ENCODE data around the gene HDAC9.

Gene HDAC9

GRCh38 chr7:18495412-18496340 lies at the start of gene HDAC9:
Gene HDAC9, plus strand, starts transcription at chr7:18495749. Its CDS starts 554 bp downstream, at chr7:18496303.
- no peak for DNase-seq

GRCh38 chr7:18445916-18446520 lies 49.5 kb upstream of the HDAC9 start:
- no peak for DNase-seq

- DNase-seq = no peak
Measured at GRCh38 chr7:18450019-18450418, 45.5 kb upstream of the HDAC9 start.

- DNase-seq = no peak
Measured at GRCh38 chr7:18455606-18456005, 39.9 kb upstream of the HDAC9 start.

GRCh38 chr7:18457832-18458231 lies 37.7 kb upstream of the HDAC9 start:
- no peak for DNase-seq

- no peak for DNase-seq
Measured at GRCh38 chr7:18458830-18459229, 36.7 kb upstream of the HDAC9 start.

GRCh38 chr7:18459484-18460245 lies 35.9 kb upstream of the HDAC9 start:
- DNase-seq = no peak

DNA sequence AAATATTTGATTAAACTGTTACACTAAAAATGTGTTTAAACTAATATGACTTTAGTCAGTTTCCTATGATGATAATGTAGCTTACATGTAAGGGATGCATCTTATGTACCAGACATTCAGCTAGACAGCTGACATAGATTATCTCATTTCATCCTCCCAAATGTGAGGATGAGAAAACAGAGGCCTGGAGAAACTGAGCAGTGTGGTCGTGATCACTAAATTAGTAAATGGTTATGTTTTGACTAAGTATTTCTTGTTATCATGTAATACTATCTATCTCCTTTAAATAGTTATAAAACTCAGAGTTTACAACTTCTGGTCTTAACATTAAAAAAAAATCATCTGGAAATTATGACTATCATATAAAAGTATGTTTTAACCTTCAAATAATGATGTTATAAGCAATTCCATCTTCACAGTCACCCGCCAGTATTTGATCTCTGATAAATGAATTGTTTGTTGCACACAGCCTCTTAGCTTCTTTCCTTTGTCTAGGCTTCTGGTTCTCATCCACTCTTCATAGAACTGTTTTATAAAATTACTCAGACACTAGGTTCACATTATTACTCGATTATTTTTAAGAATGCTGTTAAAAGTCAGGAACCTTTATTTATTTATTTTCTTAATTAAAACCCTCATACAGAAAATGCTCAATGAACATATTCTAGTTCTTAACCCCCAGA lies 33.6 kb upstream of the HDAC9 start:
- no peak for DNase-seq

DNA sequence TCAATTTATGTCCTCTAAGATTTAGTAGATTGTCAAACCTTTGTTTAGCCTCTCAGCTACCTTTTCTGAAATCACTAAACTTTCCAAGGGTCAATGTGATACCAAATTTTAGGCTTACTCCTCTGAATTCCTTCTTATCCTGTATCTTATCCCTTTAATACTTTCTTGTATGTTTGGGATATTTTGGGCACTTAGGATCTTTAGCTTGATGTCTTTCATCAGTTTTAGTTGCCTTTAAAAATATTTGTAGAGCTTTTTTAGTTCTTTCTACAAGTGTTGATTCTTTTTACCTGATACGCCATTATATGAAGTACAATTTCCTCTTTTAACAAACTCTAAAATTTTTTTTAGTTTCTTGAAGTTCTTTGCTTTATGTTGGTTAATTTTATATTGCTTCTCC lies 30.7 kb upstream of the HDAC9 start:
- no peak for DNase-seq

GRCh38 chr7:18467011-18467410 lies 28.5 kb upstream of the HDAC9 start:
- no peak for DNase-seq

GRCh38 chr7:18468795-18469194 lies 26.8 kb upstream of the HDAC9 start:
- DNase-seq = no peak

DNA sequence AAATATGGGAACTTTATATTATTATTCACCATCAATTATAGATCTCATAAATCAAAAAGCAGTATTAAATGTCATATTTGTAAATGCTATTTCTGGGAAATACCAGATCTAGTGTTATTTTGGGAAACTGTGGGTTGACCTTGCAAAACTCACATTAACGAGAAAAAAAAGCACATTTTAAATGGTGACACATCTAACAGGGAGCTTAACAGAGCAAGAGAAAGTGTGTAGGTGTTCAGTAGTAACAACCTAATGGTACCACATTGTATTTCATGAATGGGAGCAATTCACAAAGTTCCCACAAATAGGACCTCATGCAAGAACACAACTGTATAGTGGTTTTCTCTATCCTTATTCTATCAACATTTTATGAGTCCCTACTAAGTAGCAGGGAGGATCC lies 26.2 kb upstream of the HDAC9 start:
- DNase-seq = no peak

GRCh38 chr7:18471476-18472160 lies 23.9 kb upstream of the HDAC9 start:
- DNase-seq = no peak

DNA sequence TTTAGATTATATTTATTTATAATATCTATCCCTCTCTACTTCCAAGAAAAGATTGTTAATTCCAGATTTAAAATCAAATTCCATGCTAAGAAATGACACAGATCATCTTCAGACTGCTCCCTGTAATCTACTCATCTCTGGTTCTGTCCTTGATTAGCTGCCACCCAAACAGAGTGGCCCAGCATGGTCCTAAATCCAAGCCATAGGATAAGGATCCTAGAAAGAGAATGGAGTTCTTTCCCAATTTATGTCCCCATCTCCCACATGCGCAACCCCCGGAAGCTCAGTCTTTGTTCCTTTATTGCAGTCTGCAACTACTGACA lies 23.4 kb upstream of the HDAC9 start:
- no peak for DNase-seq

DNA sequence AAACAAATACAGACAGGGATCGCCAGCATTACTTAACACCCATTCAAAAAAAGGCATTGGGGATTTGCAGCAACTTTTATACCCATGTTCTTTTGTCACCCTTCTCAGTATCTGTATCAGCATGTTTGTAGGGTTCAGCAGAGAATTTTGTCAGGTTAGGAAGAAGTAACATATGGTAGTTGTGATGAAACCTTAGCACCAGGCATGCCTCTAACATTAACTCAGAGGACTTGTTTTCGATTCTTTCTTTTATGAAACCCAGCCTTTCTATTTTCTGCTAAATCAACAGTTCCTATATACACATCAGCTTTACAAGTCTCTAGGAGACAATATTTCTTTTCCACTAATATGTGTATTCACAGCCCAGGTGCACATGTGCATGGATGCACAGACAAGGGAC lies 22.4 kb upstream of the HDAC9 start:
- DNase-seq = no peak

- DNase-seq = no peak
Measured at GRCh38 chr7:18474944-18475343, 20.6 kb upstream of the HDAC9 start.

- DNase-seq = no peak
Measured at GRCh38 chr7:18475488-18475887, 20.1 kb upstream of the HDAC9 start.

DNA sequence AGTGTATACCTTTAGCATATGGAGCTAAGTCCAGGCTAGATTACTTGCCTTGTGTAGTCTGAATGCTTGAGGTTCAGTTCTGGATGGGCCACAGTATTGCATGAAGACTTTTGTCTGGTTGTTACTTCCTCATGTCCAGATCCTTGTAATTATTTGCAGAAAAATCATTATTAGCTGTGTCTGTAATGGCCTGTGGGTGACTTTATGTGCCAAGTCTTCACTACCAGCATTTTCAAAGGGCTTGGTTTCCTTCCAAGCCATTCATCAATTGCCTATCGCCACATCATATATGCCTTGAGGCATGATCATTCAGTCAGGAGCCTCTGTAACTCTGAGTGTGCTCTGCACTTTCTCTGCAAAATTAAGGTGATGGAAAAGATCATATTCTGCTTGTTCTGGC lies 13.8 kb upstream of the HDAC9 start:
- DNase-seq = no peak

DNA sequence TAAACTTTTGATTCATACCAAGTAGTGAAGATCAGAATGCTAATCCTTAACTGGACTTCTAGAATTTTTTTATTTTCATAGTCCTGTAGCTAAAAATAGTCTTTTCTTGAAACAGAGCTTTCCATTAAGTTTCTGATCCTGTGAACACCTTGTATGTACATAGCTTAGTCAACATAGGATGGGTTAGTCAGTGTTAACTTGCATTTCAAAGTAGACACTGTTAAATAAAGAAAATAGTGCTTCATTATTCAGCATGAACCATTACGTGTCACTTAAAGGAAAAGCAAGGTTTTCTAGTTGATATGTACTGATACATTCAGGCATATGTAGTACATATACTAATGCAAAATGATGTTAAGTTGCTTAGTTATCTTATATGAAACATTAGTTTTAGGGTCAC lies 7.5 kb upstream of the HDAC9 start:
- no peak for DNase-seq

- DNase-seq = no peak
Measured at GRCh38 chr7:18489624-18490023, 5.9 kb upstream of the HDAC9 start.

DNA sequence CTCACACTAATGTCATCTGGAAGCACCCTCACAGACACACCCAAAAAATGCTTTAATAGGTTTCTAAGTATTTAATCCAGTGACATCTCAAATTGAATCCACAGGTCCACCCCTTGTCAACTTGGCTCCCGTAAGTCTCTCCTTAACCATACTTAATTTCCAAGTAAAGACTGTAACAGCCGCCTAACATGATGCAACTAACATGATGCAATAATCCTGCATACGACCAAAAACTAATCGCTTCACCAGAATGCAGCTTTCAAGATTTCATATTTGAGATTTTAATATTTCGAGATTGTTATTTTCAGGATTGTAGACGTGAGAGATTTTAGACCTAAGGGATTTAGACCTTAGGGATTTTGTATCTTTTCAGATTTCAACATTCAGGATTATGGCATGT lies 3.7 kb upstream of the HDAC9 start:
- DNase-seq = no peak

GRCh38 chr7:18494406-18494805 lies 1.1 kb upstream of the HDAC9 start:
- DNase-seq = no peak
